HTERT RPE-1 (cell line): Measurements from ENCODE around the gene DYNLL1.
"Not testable (repeated sequence)": the region's sequence is repeated elsewhere in the genome, so short reads cannot be mapped to it uniquely, and the experiment has no call there.

Experiments
- in situ Hi-C: fragments of 300-500 bp; cut with MboI; formaldehyde crosslinking; loops from 4 replicates; pipeline ENCODE4 v1.14.3; 2020; ENCODE audit warnings: low sequenced_read_pairs

DYNLL1 gene

GRCh38 chr12:120504587-120504986 lies 8.7 kb downstream of the DYNLL1 start:
- in situ Hi-C loops = no loop called here

- in situ Hi-C loops = no loop called here
Measured at GRCh38 chr12:120508537-120508936, 12.6 kb downstream of the DYNLL1 start.

DNA sequence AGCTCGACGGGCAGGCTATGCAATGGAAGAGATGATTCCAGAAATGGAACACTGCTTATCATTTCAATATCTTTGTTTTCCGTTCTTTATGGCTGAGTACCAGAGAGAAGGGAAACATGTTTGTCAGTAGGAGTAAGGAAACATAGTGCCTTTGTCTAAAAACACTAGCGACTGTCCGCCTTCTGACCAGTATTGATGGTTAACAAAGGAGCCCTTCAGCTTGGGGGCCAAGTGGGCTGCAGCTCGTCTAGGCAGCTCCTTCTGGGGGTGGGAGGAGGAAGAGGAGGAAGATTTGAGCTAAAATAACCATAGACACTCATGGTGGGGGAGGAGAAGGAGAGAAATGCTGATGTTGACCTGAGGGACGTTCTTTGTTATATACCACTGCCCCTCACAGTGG lies 18.1 kb downstream of the DYNLL1 start:
- in situ Hi-C loops = no loop called here

DNA sequence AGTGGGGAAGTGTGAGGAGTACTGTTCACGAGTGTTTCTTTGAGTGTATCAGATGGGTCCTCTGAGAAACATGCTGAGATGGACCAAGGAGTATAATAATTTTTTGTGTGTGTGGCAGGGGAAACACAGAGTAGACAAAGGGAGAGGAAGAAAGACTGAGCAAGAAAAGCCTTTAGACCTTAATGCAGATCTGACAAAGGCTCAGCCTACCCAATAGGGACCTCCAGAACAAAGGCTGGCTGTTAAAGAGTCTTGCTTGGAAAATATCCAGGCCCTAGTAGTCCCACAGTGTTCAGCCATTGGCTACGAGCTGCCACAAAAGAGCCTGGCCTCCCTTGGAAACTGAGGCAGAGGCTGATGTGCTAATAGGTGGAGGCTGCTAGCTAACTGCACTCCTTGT lies 19.6 kb downstream of the DYNLL1 start:
- in situ Hi-C loops = no loop called here

GRCh38 chr12:120519324-120519723 lies 23.4 kb downstream of the DYNLL1 start:
- in situ Hi-C loops = not testable (repeated sequence)

DNA sequence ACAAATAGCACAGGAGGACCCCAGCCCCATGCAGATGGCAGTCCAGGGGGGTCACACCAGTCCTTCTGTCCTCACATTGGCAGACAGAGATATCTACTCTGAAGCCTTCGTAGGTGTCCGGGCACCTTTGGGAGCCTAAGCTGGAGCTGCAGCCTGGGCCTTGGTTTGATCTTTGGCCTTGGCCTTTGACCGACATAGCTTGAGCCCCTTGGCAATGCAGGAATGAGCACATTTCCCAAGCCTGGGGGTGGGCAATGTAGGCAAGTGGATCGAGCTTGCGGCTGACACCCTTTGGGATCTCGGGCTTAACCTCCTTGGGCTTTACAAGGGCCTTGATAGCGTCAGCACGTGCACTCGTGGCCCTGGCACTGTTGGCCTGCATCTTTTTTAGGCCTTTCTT lies 26.7 kb downstream of the DYNLL1 start:
- in situ Hi-C loops = no loop called here

GRCh38 chr12:120528861-120529525 lies 33.1 kb downstream of the DYNLL1 start, which contains the start of gene COQ5:
Gene COQ5, minus strand, starts transcription at chr12:120529158. Its CDS starts 17 bp downstream, at chr12:120529141.
- in situ Hi-C loops = no loop called here

DNA sequence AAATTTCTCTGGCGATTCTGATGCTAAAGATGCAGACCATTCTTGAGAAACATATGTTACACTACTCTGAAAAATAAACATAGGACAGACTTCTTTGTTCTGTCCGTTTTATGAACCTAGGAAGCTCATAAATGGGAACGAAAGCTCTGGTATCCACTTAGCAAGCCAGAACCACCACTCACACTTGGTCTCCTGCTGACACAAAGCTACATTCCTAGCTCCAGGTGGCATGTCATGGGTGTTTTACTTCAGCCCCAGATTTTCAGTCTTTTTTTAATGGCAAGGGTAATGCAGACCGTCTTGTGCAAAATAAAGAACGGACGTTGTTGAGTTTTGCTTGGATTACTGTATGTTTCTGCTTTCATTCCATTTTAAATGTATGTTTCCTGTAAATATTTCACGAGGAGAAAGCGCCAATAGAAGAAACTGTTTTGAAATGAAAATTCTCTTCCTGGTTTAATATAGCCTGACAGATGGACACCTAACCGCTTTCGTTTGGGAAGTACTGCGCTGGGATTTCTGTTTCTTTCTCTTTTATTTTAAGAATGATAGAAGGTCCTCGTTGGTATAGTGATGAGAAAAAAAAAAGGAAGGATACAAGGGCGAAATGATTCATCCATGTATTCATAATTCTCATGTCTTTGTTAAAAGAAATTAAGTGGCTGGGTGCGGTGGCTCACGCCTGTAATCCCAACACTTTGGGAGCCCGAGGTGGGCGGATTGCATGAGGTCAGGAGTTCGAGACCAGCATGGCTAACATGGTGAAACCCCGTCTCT lies 33.9 kb downstream of the DYNLL1 start:
- in situ Hi-C loops = no loop called here

DNA sequence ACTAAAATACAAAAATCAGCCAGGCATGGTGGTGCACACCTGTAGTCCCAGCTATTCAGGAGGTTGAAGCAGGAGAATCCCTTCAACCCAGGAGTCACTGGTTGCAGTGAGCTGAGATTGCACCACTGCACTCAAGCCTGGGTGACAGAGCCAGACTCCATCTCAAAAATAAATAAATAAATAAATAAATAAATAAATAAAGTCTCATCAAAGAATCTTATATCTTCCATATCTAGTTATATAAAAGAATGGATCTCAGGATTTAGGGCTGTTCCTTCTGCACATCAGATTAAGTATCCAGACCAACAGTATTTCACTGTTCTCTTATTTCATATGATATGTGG lies 34.5 kb downstream of the DYNLL1 start:
- in situ Hi-C loops = not testable (repeated sequence)

GRCh38 chr12:120532701-120533238 lies 36.9 kb downstream of the DYNLL1 start:
- in situ Hi-C loops = no loop called here

GRCh38 chr12:120534203-120534702 lies 38.3 kb downstream of the DYNLL1 start, which contains the start of gene RNF10:
Gene RNF10, plus strand, starts transcription at chr12:120534356. Its CDS starts 456 bp downstream, at chr12:120534812.
- in situ Hi-C loops = no loop called here

DNA sequence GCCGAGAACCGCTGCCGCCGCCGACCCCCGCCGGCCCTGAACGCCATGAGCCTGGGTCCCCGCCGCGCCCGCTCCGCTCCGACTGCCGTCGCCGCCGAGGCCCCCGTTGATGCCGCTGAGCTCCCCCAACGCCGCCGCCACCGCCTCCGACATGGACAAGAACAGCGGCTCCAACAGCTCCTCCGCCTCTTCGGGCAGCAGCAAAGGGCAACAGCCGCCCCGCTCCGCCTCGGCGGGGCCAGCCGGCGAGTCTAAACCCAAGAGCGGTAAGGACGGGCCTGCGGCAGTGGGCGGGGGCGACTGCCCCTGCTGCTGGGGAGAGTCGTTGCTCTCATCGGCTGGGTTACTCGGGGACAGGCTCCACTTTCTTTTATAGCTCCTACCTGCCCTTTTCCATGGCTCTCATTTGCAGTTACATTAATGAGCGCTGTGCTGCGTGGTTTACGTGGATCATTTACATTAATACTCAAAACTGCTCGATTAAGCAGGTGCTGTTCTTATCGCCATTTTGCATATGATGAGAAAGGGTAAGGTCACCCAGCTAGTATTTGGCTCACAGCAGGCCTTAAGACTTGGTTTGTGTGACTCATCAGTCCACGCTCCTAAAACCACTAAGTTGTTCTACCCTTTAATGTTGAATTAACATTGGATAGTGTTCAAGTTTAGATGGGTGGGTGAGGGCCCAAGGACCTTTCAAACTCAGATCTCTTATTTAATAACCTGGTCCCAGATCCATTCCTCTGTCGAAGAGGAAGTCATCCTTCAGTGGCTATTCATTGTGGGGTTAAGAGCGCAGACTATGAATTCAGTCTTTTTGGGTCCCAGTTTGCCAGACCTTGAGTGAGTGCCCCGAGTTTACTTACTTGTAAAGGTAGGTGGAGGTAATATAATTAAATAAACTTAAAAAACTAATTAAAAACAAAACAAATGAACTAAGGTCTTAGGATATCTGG lies 39.1 kb downstream of the DYNLL1 start:
- in situ Hi-C loops = no loop called here

- in situ Hi-C loops = no loop called here
Measured at GRCh38 chr12:120536064-120536791, 40.3 kb downstream of the DYNLL1 start.

DNA sequence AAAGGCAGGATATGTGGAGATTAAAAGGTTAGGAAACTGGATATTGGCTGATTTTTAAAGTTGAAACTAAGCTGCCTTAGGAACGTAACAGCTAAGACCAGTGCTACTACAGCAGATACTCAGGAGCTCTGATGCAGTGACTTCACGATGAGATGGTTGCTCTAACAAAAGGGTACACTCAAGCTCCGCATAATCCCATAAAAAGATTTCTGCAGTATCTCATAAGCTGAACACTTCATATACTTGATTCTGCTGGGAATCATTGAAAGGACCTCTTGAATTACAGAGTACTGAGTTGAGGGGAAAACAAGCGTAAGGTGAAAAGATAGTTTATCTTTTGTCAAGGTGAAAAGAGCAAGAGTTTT lies 41.9 kb downstream of the DYNLL1 start:
- in situ Hi-C loops = no loop called here

GRCh38 chr12:120538281-120539156 lies 42.6 kb downstream of the DYNLL1 start:
- in situ Hi-C loops = no loop called here

- in situ Hi-C loops = no loop called here
Measured at GRCh38 chr12:120539303-120539702, 43.4 kb downstream of the DYNLL1 start.

GRCh38 chr12:120540445-120540844 lies 44.5 kb downstream of the DYNLL1 start:
- in situ Hi-C loops = no loop called here

DNA sequence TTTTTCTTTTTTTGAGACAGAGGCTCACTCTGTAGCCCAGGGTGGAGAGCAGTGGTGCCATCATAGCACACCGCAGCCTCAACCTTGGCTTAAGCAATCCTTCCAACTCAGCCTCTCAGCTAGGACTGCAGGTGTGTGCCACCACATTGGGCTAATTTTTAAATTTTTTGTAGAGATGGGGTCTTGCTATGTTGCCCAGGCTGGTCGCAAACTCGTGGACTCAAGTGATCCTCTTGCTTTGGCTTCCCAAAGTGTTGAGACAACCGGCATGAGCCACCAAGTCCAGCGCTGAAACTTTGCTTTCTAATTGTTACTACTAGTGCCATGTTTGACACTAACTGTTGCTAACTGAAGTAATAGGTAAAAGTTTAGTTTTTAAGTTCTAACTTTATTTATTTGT lies 46.3 kb downstream of the DYNLL1 start:
- in situ Hi-C loops = no loop called here

- in situ Hi-C loops = no loop called here
Measured at GRCh38 chr12:120544691-120545090, 48.8 kb downstream of the DYNLL1 start.
